ENCODE data around the gene CHURC1.

The CHURC1 gene

DNA sequence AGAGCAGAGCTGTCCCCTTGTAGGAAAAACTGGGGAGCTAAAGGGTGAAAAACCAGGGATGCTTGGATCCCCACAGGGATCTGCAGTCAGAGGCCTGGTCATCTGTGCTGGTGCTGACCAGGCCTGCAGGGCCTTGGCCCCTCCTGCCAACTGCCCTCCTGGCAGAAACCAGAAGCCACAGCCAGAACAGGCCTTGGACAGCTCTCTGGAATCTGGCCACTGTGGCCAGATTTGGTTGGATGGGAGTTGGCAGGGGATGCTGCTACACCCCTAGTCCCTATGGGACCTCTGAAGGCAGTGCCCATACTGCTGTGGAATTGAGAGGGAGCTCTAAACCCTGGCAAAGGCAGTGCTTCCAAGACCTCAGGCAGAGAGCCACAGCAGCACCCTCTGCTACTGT lies 37.5 kb downstream of the CHURC1 start:
- in situ Hi-C loops (cut with MboI; ENCODE audit: low pct_unique_long_range_greater_than_20kb, low sequenced_read_pairs): no loop called here
- DNase-seq: no peak

DNA sequence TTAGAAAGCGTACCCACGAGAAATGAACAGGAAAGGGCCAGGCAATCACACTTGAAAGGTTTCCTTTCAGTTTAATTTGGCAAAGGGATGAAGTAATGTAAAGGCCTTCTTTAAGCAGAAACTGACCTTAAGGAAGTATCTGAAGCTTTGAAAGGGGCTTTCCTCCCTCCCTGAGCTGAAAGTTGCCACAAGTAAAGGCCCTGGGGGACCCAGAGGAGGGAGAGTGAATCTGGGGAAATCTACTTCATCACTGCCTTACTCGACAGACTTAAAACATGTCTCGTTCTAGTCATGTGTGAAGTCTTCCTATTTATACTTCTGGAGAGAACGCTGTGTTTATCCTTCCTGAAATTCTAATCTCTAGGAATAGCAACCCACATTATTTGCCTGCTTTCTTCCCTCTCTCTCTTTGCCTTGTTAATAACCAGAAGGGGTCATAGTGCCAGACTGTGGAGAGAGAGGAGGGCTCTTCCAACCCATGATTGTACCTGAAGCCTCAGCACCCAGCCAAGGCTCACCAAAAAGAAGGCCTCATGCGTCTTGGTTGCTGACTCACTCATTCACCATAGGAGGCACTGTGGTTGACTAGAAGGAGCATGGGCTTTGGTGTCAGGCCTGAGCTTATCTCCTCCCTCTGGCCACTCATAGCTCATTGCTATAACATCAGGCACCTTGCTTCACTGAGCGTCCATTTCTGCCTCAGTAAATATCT lies 38.5 kb downstream of the CHURC1 start:
- DNase-seq: no peak
- in situ Hi-C loops (cut with MboI; ENCODE audit: low pct_unique_long_range_greater_than_20kb, low sequenced_read_pairs): no loop called here

GRCh38 chr14:64953310-64953654 lies 39.0 kb downstream of the CHURC1 start:
- no peak for DNase-seq
- in situ Hi-C loops (cut with MboI; ENCODE audit: low pct_unique_long_range_greater_than_20kb, low sequenced_read_pairs): no loop called here

- DNase-seq: no peak
- in situ Hi-C loops (cut with MboI; ENCODE audit: low pct_unique_long_range_greater_than_20kb, low sequenced_read_pairs): no loop called here
Observed at GRCh38 chr14:64953661-64954060, 39.4 kb downstream of the CHURC1 start.

DNA sequence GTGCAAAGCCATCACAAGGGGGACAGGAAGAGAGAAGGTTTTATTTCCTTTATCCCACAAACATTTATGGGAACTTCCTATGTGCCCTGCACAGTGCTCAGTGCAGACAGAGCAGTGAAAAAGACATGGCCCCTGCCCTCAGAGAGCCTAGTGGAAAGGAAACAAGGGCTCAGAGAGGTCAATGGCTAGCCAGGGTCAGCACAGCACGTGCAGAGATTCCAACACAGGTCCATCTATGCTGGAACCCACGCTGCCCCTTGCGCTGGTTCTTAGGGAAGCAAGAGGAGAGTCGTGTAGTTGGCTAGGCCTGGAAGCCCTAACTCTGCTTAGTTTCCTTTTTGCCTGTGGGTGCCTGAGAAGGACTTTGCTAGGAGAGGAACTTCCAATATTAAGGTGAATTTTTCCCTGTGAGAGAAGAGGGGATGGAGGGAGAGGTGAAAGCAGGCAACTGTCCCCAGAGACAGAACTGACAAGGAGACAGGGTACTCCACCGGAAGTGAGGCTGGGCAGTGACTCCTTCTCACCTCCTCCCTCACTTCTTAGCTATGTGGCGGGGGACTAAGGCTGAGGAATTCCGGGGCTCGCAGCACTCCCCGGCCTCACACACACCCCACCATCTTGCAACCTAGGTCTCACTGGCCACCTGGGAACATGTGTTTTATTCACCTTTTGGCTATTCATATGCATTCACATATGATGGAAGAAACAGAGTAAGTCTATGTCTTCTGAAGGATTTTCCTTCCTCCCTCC lies 40.4 kb downstream of the CHURC1 start:
- in situ Hi-C loops (cut with MboI; ENCODE audit: low pct_unique_long_range_greater_than_20kb, low sequenced_read_pairs): no loop called here
- DNase-seq: no peak

GRCh38 chr14:64955297-64955696 lies 41.0 kb downstream of the CHURC1 start:
- in situ Hi-C loops (cut with MboI; ENCODE audit: low pct_unique_long_range_greater_than_20kb, low sequenced_read_pairs): no loop called here
- no peak for DNase-seq

GRCh38 chr14:64956697-64957406 lies 42.6 kb downstream of the CHURC1 start:
- DNase-seq: no peak
- in situ Hi-C loops (cut with MboI; ENCODE audit: low pct_unique_long_range_greater_than_20kb, low sequenced_read_pairs): no loop called here

GRCh38 chr14:64958201-64958600 lies 43.9 kb downstream of the CHURC1 start:
- no peak for DNase-seq
- in situ Hi-C loops (cut with MboI; ENCODE audit: low pct_unique_long_range_greater_than_20kb, low sequenced_read_pairs): no loop called here

DNA sequence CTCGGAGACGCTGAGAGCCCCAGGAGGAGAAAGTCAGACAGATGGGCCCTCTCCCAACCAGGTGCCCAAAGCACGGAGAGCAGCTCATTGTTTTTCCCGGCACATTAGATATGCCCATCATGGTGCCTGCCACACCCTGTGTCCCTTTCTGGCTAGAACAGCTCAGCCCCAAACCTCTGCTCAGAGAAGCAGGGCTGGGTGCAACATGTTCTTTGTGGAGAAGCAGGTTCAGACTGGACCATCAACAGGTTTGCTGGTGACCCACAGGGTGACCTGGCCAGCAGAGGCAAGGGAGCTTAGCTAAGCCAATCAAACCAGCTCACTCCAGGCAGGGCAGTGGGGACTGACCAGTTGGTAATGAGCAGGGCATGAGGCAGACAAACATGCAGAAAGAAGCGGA lies 44.5 kb downstream of the CHURC1 start:
- DNase-seq: no peak
- in situ Hi-C loops (cut with MboI; ENCODE audit: low pct_unique_long_range_greater_than_20kb, low sequenced_read_pairs): no loop called here

DNA sequence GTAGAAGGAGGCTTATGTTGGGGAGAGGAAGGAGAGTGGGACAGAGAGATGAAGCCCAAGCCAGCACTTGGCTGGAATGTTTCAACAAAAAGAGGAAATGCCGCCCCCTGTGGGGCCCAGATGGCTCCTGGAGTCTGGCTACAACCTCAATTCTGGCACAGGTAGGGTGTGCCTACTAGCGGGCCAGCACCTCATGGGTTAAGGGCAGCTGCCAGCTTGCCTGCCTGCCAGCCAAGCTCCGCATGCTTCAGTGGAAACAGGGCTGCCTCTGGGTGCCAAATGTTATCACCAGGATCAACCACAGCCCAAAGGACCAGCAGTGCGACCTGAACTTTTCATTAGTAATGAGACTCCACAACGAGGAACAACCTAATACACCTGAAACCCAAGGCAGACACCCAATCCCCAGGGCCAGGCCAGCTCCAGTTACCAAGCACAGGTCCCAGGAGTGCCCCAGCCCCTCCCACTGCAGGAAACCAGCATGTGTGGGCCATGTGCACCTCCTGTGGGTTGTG lies 46.6 kb downstream of the CHURC1 start:
- peak; percentile 28 for DNase-seq

DNA sequence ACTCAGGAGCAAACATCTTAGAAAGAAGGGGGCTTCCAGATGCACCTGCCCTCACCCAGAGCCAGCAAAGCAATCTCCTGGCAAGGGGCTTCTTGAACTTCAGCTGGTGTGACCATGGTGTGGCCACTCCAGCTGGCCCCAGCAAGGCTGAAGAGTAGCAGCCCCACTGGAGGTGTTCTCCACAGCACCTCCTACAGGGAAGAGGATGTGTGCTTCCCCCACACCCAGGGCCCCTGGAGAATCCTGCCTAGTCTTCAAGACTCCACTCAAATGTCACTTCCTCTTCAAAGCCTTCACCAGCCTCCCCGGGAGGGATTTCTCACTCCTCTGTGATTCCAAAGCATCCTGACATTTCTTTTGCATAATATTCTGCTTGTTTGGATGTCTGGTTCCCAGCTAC lies 49.4 kb downstream of the CHURC1 start:
- peak; percentile 40 for DNase-seq

More for the DNA sequence above, 46.6 kb downstream of the CHURC1 start:
- in situ Hi-C loops (cut with MboI; ENCODE audit: low pct_unique_long_range_greater_than_20kb, low sequenced_read_pairs): no loop called here

GRCh38 chr14:64965356-64966000 lies 51.2 kb downstream of the CHURC1 start:
- DNase-seq: no peak
- in situ Hi-C loops (cut with MboI; ENCODE audit: low pct_unique_long_range_greater_than_20kb, low sequenced_read_pairs): no loop called here

More for the DNA sequence above, 49.4 kb downstream of the CHURC1 start:
- in situ Hi-C loops (cut with MboI; ENCODE audit: low pct_unique_long_range_greater_than_20kb, low sequenced_read_pairs): no loop called here

GRCh38 chr14:64966976-64967375 lies 52.7 kb downstream of the CHURC1 start:
- no peak for DNase-seq
- in situ Hi-C loops (cut with MboI; ENCODE audit: low pct_unique_long_range_greater_than_20kb, low sequenced_read_pairs): no loop called here

- in situ Hi-C loops (cut with MboI; ENCODE audit: low pct_unique_long_range_greater_than_20kb, low sequenced_read_pairs): no loop called here
- DNase-seq: no peak
Observed at GRCh38 chr14:64968167-64968566, 53.9 kb downstream of the CHURC1 start.

GRCh38 chr14:64968651-64969050 lies 54.4 kb downstream of the CHURC1 start:
- in situ Hi-C loops (cut with MboI; ENCODE audit: low pct_unique_long_range_greater_than_20kb, low sequenced_read_pairs): no loop called here
- DNase-seq: no peak

DNA sequence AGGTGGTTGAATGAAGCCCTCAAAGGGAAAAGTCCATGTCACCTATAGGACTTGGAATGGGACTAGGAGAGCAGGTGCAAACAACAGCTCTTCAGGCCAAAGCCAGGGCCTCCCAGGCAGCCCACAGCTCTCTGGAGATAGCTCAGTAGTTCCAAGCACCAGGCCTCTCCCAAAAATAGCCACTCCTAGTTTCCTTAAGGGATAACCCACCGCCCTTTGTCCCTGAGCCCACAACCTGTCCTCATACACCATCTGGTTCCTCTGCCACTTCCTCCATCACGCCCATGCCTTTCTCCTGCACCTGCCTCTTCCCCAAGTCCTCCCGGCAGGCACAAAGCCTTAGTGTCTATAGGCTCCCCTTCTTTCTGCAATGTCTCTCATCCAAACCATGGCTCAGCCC lies 55.8 kb downstream of the CHURC1 start:
- in situ Hi-C loops (cut with MboI; ENCODE audit: low pct_unique_long_range_greater_than_20kb, low sequenced_read_pairs): no loop called here
- DNase-seq: peak; percentile 52

DNA sequence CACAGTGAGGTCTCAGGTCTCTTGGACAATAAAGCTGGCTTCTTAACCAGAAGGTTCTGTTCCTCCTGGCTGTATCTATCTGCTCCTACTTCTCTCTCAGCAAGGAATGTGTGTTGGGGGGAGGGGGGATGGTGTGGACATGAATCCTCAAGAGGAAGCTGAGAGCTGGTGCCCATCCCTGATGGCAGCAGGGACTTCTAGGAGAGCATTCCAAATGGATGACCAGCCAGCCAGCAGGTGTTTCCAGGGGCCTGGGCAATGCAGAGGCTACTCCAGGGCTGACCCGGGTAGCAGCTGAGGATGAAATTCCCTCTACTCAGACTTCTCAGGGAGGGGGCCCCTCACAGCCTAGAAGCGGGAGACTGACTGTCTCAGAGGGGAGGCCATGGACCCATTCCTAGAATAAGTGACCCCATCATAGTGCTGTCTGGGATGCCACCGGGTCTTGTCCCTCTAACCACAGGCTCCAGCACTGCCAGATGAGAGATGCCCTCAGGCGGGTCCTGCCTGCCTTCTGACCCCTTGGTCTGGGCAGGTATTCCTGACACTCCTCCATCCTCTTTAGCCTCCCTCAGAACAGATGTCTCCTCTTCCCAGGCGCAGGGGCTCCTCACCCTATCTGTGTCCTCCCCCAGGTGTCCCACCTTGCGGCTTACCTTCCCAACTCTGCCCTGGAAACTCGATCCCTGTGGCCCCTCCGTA lies 56.7 kb downstream of the CHURC1 start:
- in situ Hi-C loops (cut with MboI; ENCODE audit: low pct_unique_long_range_greater_than_20kb, low sequenced_read_pairs): no loop called here
- no peak for DNase-seq

GRCh38 chr14:64971491-64971942 lies 57.3 kb downstream of the CHURC1 start:
- in situ Hi-C loops (cut with MboI; ENCODE audit: low pct_unique_long_range_greater_than_20kb, low sequenced_read_pairs): no loop called here
- DNase-seq: no peak
